Activated T-cell treated with anti-CD3 and anti-CD28 coated beads, Interleukin-2, amount 50 U/mL, for 72 hours (primary cell): ENCODE results near the gene PANX1. TPM values are rescaled to one million over a fixed set of nuclear protein-coding genes. Genes with fewer than 3 reads are reported as not detected.

Experiments used
- ATAC-seq, 2 donors: fragments of 150-1000 bp; cut with Tn5 transposase; replicated peaks in 1 of 2; 2 replicates each; pipeline ENCODE4 v1.10.0; 2021; ENCODE audit warnings: moderate library complexity in 2 of 2, mild to moderate bottlenecking in 1 of 2
- DNase-seq, 2 donors: peaks; one replicate each; pipeline ENCODE4 v3.0.0; 2021 to 2022; ENCODE audit warnings: mixed read lengths in 1 of 2
- H3K27ac Mint-ChIP-seq: one replicate; pipeline ENCODE4 v1.8.0; 2022; ENCODE audit warnings: mild to moderate bottlenecking, moderate library complexity, mixed read lengths
- H3K27me3 Mint-ChIP-seq: one replicate; pipeline ENCODE4 v1.8.0; 2022; ENCODE audit warnings: low read depth, mixed read lengths
- H3K36me3 Mint-ChIP-seq, 2 donors: one replicate each; pipeline ENCODE4 v1.8.0; 2022; ENCODE audit warnings: mixed read lengths in 2 of 2, mild to moderate bottlenecking in 1 of 2; ENCODE audit not compliant: insufficient read depth in 2 of 2
- H3K4me1 Mint-ChIP-seq: one replicate; pipeline ENCODE4 v1.8.0; 2022; ENCODE audit warnings: low read depth, mixed read lengths
- H3K4me3 Mint-ChIP-seq, 2 donors: one replicate each; pipeline ENCODE4 v1.8.0; 2022; ENCODE audit warnings: mild to moderate bottlenecking in 2 of 2, mixed read lengths in 2 of 2, moderate library complexity in 2 of 2
- H3K9me3 Mint-ChIP-seq, 2 donors: one replicate each; pipeline ENCODE4 v1.8.0; 2022; ENCODE audit warnings: mixed read lengths in 2 of 2
- total RNA-seq, 2 donors: library from RNA; stranded (reverse); gene quantifications; one replicate each; pipeline ENCODE4 v1.2.3, GENCODE V29; 2022

Gene PANX1
- 10 to 100 TPM; 10.3 to 13.5 TPM for total RNA-seq

GRCh38 chr11:94128746-94129511, at the start of gene PANX1:
TSS of gene PANX1 (plus strand) at chr11:94128841. CDS start at chr11:94129313, 472 bp downstream.
- Mint-ChIP-seq H3K27ac (peak within 1 kb of the TSS; percentile 92), H3K9me3 (no peaks in the 10 kb centered on the region), H3K4me3 (no peak within 1 kb of the TSS), H3K27me3 (no peaks in the 10 kb centered on the region), H3K36me3 (no peaks in the 10 kb centered on the region), H3K4me1 (peaks cover 26% of the 10 kb centered on the region)
- DNase-seq: peak; percentile 73 to 78
- ATAC-seq: peak; percentile 85 to 86

- no peaks in the 10 kb centered on the region for H3K9me3 Mint-ChIP-seq
- no peak overlapping the region for H3K27ac Mint-ChIP-seq
- H3K27me3 Mint-ChIP-seq: peaks cover 32% of the 10 kb centered on the region
- no peaks in the 10 kb centered on the region for H3K36me3 Mint-ChIP-seq
- no peaks in the 10 kb centered on the region for H3K4me1 Mint-ChIP-seq
- no peak overlapping the region for H3K4me3 Mint-ChIP-seq
- ATAC-seq: no peak
- DNase-seq: no peak
These were observed 44.5 kb upstream of the PANX1 start for GRCh38 chr11:94084164-94084563.

GRCh38 chr11:94088906-94089305, 39.7 kb upstream of the PANX1 start:
- Mint-ChIP-seq H3K4me3 (no peak overlapping the region), H3K27me3 (peaks cover 29% of the 10 kb centered on the region), H3K36me3 (no peaks in the 10 kb centered on the region), H3K4me1 (no peaks in the 10 kb centered on the region), H3K27ac (no peak overlapping the region), H3K9me3 (no peaks in the 10 kb centered on the region)
- DNase-seq (no peak), ATAC-seq (no peak)

- H3K27ac Mint-ChIP-seq: no peak overlapping the region
- H3K27me3 Mint-ChIP-seq: peaks cover 29% of the 10 kb centered on the region
- H3K4me1 Mint-ChIP-seq: no peaks in the 10 kb centered on the region
- DNase-seq: no peak
- ATAC-seq: no peak
- H3K36me3 Mint-ChIP-seq: no peaks in the 10 kb centered on the region
- no peaks in the 10 kb centered on the region for H3K9me3 Mint-ChIP-seq
- H3K4me3 Mint-ChIP-seq: no peak overlapping the region
These were observed 39.3 kb upstream of the PANX1 start for GRCh38 chr11:94089341-94089740.

GRCh38 chr11:94090401-94090800, 38.2 kb upstream of the PANX1 start:
- DNase-seq (no peak), ATAC-seq (no peak)
- Mint-ChIP-seq H3K4me1 (no peaks in the 10 kb centered on the region), H3K4me3 (no peak overlapping the region), H3K9me3 (no peaks in the 10 kb centered on the region), H3K27ac (no peak overlapping the region), H3K27me3 (peaks cover 29% of the 10 kb centered on the region), H3K36me3 (no peaks in the 10 kb centered on the region)

GRCh38 chr11:94091091-94091490, 37.5 kb upstream of the PANX1 start:
- DNase-seq (no peak), ATAC-seq (no peak)
- Mint-ChIP-seq H3K36me3 (no peaks in the 10 kb centered on the region), H3K27ac (no peak overlapping the region), H3K9me3 (no peaks in the 10 kb centered on the region), H3K4me1 (no peaks in the 10 kb centered on the region), H3K27me3 (peaks cover 30% of the 10 kb centered on the region), H3K4me3 (no peak overlapping the region)

- no peak overlapping the region for H3K4me3 Mint-ChIP-seq
- peaks cover 0 to 6% of the 10 kb centered on the region in 2 donors for H3K9me3 Mint-ChIP-seq
- ATAC-seq: no peak
- no peaks in the 10 kb centered on the region for H3K36me3 Mint-ChIP-seq
- H3K27me3 Mint-ChIP-seq: peaks cover 32% of the 10 kb centered on the region
- no peaks in the 10 kb centered on the region for H3K4me1 Mint-ChIP-seq
- H3K27ac Mint-ChIP-seq: no peak overlapping the region
- DNase-seq: no peak
These were observed 28.4 kb upstream of the PANX1 start for GRCh38 chr11:94100253-94100652.

- Mint-ChIP-seq H3K4me1 (no peaks in the 10 kb centered on the region), H3K27ac (no peak overlapping the region), H3K27me3 (peaks cover 13% of the 10 kb centered on the region), H3K9me3 (peaks cover 0 to 3% of the 10 kb centered on the region in 2 donors), H3K4me3 (no peak overlapping the region), H3K36me3 (no peaks in the 10 kb centered on the region)
- ATAC-seq (no peak), DNase-seq (no peak)
These were observed 25.2 kb upstream of the PANX1 start for GRCh38 chr11:94103471-94103870.

GRCh38 chr11:94104734-94105133, 23.9 kb upstream of the PANX1 start:
- ATAC-seq (no peak), DNase-seq (no peak)
- no peaks in the 10 kb centered on the region for H3K36me3 Mint-ChIP-seq
- no peaks in the 10 kb centered on the region for H3K4me1 Mint-ChIP-seq
- peaks cover 13% of the 10 kb centered on the region for H3K27me3 Mint-ChIP-seq
- H3K27ac Mint-ChIP-seq: no peak overlapping the region
- H3K4me3 Mint-ChIP-seq: no peak overlapping the region
- no peaks in the 10 kb centered on the region for H3K9me3 Mint-ChIP-seq

GRCh38 chr11:94106716-94107115, 21.9 kb upstream of the PANX1 start:
- no peak overlapping the region for H3K27ac Mint-ChIP-seq
- peaks cover 27% of the 10 kb centered on the region for H3K27me3 Mint-ChIP-seq
- H3K4me3 Mint-ChIP-seq: no peak overlapping the region
- H3K36me3 Mint-ChIP-seq: no peaks in the 10 kb centered on the region
- ATAC-seq (no peak), DNase-seq (no peak)
- H3K9me3 Mint-ChIP-seq: no peaks in the 10 kb centered on the region
- no peaks in the 10 kb centered on the region for H3K4me1 Mint-ChIP-seq

- H3K27ac Mint-ChIP-seq: no peak overlapping the region
- H3K4me3 Mint-ChIP-seq: no peak overlapping the region
- no peaks in the 10 kb centered on the region for H3K36me3 Mint-ChIP-seq
- DNase-seq (no peak), ATAC-seq (no peak)
- peaks cover 30% of the 10 kb centered on the region for H3K27me3 Mint-ChIP-seq
- no peaks in the 10 kb centered on the region for H3K4me1 Mint-ChIP-seq
- no peaks in the 10 kb centered on the region for H3K9me3 Mint-ChIP-seq
These were observed 21.3 kb upstream of the PANX1 start for GRCh38 chr11:94107363-94107762.

- Mint-ChIP-seq H3K9me3 (peaks cover 0 to 2% of the 10 kb centered on the region in 2 donors), H3K27me3 (peaks cover 32% of the 10 kb centered on the region)
These were observed 17.4 kb upstream of the PANX1 start for GRCh38 chr11:94111241-94111640.

GRCh38 chr11:94111660-94112059, 17.0 kb upstream of the PANX1 start:
- Mint-ChIP-seq H3K36me3 (no peaks in the 10 kb centered on the region), H3K4me1 (no peaks in the 10 kb centered on the region), H3K27me3 (peaks cover 31% of the 10 kb centered on the region), H3K27ac (no peak overlapping the region), H3K9me3 (peaks cover 0 to 2% of the 10 kb centered on the region in 2 donors), H3K4me3 (no peak overlapping the region)
- DNase-seq (no peak), ATAC-seq (no peak)

More at GRCh38 chr11:94111241-94111640, 17.4 kb upstream of the PANX1 start:
- ATAC-seq: no peak
- no peak for DNase-seq
- Mint-ChIP-seq H3K4me3 (no peak overlapping the region), H3K4me1 (no peaks in the 10 kb centered on the region), H3K27ac (no peak overlapping the region), H3K36me3 (no peaks in the 10 kb centered on the region)
